SK-N-MC (cell line): Measurements from ENCODE around the gene SLC25A44.

Experiments used
- EZH2 ChIP-seq: fragments of 200-600 bp; sonication (generic); IDR thresholded peaks from one replicate; pipeline ENCODE4 v1.6.1; 2017; ENCODE audit warnings: antibody characterized with exemption
- POLR2AphosphoS5 ChIP-seq: IDR thresholded peaks from 2 replicates; pipeline ENCODE4 v1.6.1; 2012; ENCODE audit warnings: mild to moderate bottlenecking, low read depth, low read length, borderline replicate concordance

DNA sequence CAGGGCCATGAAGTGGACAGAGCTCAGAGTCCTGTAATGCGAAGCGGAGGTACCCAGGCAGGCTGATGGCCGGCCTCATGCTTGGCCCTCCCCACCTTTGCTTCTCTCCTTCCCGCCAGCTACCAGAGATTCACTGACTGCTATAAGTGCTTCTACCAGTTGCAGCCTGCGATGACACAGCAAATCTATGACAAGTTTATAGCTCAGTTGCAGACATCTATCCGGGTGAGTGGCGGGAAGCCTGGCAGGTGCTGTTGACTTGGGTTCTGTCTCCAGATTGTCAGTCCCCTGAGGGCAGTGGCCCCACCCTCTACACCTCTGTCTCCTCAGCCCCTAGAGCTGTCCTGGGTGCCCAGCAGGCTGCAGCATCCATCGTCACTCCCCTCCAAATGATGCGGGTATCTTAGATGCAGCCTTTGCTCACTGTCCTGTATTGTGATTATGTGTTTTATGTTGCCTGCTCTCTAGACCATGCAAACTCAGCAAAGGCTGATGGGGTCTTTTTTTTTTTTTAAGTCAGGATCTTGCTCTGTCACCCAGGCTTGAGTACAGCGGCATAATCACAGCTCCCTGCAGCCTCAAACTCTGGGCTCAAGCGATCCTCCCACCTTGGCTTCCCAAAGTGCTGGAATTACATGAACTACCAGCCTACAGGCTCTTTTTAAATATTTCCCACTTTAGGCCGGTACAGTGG is 38.4 kb downstream of the SLC25A44 start:
- TF ChIP-seq POLR2AphosphoS5, result no peak
- no peak for TF ChIP-seq EZH2
